Measurements from ENCODE around the gene LARGE2. TPM values are rescaled to one million over a fixed set of nuclear protein-coding genes. Genes with fewer than 3 reads are reported as not detected.
A peak's percentile ranks its signal among the peaks of the same experiment; 100 is the strongest.

LARGE2 gene
- total RNA-seq, 1 donor: not detected

- no peaks in the 10 kb centered on the region for H3K9me3 ChIP-seq (ENCODE audit: low read depth, low read length)
- no peak overlapping the region for H2AFZ ChIP-seq (ENCODE audit: low read length)
- H4K20me1 ChIP-seq (ENCODE audit: insufficient read depth, low read length): no peaks in the 10 kb centered on the region
- H3K27ac ChIP-seq (ENCODE audit: low read depth, low read length): no peak overlapping the region
- peaks cover 40% of the 10 kb centered on the region for H3K36me3 ChIP-seq (ENCODE audit: insufficient read depth, low read length)
- no peak overlapping the region for H3K4me2 ChIP-seq (ENCODE audit: insufficient read depth, low read length)
- no peak for DNase-seq (ENCODE audit: insufficient read length, low spot score, missing footprints)
- H3K79me2 ChIP-seq (ENCODE audit: insufficient read depth, low read length): no peaks in the 10 kb centered on the region
- no peaks in the 10 kb centered on the region for H3K4me1 ChIP-seq (ENCODE audit: insufficient read depth, low read length)
- TF ChIP-seq, protein P1, sequence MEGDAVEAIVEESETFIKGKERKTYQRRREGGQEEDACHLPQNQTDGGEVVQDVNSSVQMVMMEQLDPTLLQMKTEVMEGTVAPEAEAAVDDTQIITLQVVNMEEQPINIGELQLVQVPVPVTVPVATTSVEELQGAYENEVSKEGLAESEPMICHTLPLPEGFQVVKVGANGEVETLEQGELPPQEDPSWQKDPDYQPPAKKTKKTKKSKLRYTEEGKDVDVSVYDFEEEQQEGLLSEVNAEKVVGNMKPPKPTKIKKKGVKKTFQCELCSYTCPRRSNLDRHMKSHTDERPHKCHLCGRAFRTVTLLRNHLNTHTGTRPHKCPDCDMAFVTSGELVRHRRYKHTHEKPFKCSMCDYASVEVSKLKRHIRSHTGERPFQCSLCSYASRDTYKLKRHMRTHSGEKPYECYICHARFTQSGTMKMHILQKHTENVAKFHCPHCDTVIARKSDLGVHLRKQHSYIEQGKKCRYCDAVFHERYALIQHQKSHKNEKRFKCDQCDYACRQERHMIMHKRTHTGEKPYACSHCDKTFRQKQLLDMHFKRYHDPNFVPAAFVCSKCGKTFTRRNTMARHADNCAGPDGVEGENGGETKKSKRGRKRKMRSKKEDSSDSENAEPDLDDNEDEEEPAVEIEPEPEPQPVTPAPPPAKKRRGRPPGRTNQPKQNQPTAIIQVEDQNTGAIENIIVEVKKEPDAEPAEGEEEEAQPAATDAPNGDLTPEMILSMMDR (IDR thresholded peaks at IDR 0.05; ENCODE audit: extremely low read depth, low read depth, low read length): no peak
- no peak overlapping the region for H3K4me3 ChIP-seq (ENCODE audit: insufficient read depth, low read length)
- no peaks in the 10 kb centered on the region for H3K27me3 ChIP-seq (ENCODE audit: insufficient read depth, low read length)
Observed at GRCh38 chr11:45948356-45948755, 25.9 kb downstream of the LARGE2 start.

- H2AFZ ChIP-seq (ENCODE audit: low read length): no peak overlapping the region
- TF ChIP-seq, protein P1 (IDR thresholded peaks at IDR 0.05; ENCODE audit: extremely low read depth, low read depth, low read length): no peak
- peak; percentile 52 for DNase-seq (ENCODE audit: insufficient read length, low spot score, missing footprints)
Observed at GRCh38 chr11:45949992-45950407, 27.5 kb downstream of the LARGE2 start.

DNA sequence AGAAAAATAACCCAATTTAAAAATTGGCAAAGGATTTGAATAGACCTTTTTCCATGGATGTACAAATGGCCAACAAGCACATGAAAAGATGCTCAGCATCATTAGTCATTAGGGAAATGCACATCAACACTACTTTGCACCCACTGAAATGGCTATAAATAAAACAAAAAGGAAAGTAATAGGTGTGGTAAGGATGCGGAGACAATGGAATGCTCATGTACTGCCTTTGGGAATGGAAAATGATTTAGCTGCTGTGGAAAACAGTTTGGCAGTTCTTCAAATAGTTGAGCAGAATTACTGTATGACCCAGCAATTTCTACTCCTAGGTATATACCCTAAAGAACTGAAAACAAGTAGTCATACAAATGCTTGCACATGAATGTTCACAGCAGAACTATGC is 37.4 kb downstream of the LARGE2 start:
- Histone ChIP-seq H2AFZ (ENCODE audit: low read length) (no peak overlapping the region), H3K9me3 (ENCODE audit: low read depth, low read length) (no peaks in the 10 kb centered on the region), H3K27ac (ENCODE audit: low read depth, low read length) (no peak overlapping the region), H3K4me2 (ENCODE audit: insufficient read depth, low read length) (no peak overlapping the region), H3K4me3 (ENCODE audit: insufficient read depth, low read length) (no peak overlapping the region), H3K79me2 (ENCODE audit: insufficient read depth, low read length) (no peaks in the 10 kb centered on the region), H3K4me1 (ENCODE audit: insufficient read depth, low read length) (no peaks in the 10 kb centered on the region), H3K36me3 (ENCODE audit: insufficient read depth, low read length) (peaks cover 3% of the 10 kb centered on the region), H3K27me3 (ENCODE audit: insufficient read depth, low read length) (no peaks in the 10 kb centered on the region), H4K20me1 (ENCODE audit: insufficient read depth, low read length) (no peaks in the 10 kb centered on the region)
- TF ChIP-seq, protein P1 (IDR thresholded peaks at IDR 0.05; ENCODE audit: extremely low read depth, low read depth, low read length): no peak
- DNase-seq (ENCODE audit: insufficient read length, low spot score, missing footprints): no peak

More at GRCh38 chr11:45949992-45950407, 27.5 kb downstream of the LARGE2 start:
- Histone ChIP-seq H3K27me3 (ENCODE audit: insufficient read depth, low read length) (no peaks in the 10 kb centered on the region), H3K4me1 (ENCODE audit: insufficient read depth, low read length) (no peaks in the 10 kb centered on the region), H3K27ac (ENCODE audit: low read depth, low read length) (no peak overlapping the region), H3K9me3 (ENCODE audit: low read depth, low read length) (no peaks in the 10 kb centered on the region), H3K36me3 (ENCODE audit: insufficient read depth, low read length) (peaks cover 35% of the 10 kb centered on the region), H4K20me1 (ENCODE audit: insufficient read depth, low read length) (no peaks in the 10 kb centered on the region), H3K79me2 (ENCODE audit: insufficient read depth, low read length) (no peaks in the 10 kb centered on the region), H3K4me2 (ENCODE audit: insufficient read depth, low read length) (no peak overlapping the region), H3K4me3 (ENCODE audit: insufficient read depth, low read length) (no peak overlapping the region)

DNA sequence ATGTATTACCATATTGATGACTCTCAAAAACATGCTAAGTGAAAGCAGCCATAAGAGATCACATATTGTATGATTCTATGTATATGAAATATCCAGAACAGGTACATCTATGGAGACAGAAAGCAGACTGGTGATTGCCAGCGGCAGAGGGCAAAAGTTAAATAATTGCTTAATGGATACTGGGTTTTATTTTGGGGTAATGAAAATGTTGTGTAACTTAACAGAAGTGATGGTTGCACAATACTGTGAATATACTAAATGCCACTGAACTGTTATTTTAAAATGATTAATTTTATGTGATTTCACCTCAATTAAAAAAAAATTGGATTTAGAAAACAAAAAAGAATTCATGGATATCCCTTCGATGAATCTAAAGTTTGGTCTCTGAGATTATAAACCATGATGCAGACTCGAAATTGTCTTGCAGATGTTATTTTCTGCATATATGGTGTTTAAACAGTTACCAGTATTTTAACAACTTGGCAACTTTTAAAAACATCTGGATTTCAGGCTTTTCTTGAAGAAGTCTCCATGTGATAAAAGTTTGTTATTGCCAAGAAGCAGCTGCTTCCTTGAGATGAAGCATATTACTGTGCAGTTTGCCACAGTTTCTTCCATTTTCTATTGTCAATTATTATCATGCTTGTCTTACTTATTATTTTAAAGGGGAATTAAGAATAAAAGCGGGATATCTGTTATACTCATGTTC is 38.1 kb downstream of the LARGE2 start:
- TF ChIP-seq, protein P1 (IDR thresholded peaks at IDR 0.05; ENCODE audit: extremely low read depth, low read depth, low read length): no peak
- Histone ChIP-seq H3K79me2 (ENCODE audit: insufficient read depth, low read length) (no peaks in the 10 kb centered on the region), H3K27me3 (ENCODE audit: insufficient read depth, low read length) (no peaks in the 10 kb centered on the region), H4K20me1 (ENCODE audit: insufficient read depth, low read length) (no peaks in the 10 kb centered on the region), H2AFZ (ENCODE audit: low read length) (no peak overlapping the region), H3K36me3 (ENCODE audit: insufficient read depth, low read length) (peaks cover 3% of the 10 kb centered on the region), H3K27ac (ENCODE audit: low read depth, low read length) (no peak overlapping the region), H3K9me3 (ENCODE audit: low read depth, low read length) (no peaks in the 10 kb centered on the region), H3K4me2 (ENCODE audit: insufficient read depth, low read length) (no peak overlapping the region), H3K4me1 (ENCODE audit: insufficient read depth, low read length) (no peaks in the 10 kb centered on the region), H3K4me3 (ENCODE audit: insufficient read depth, low read length) (no peak overlapping the region)
- no peak for DNase-seq (ENCODE audit: insufficient read length, low spot score, missing footprints)

Data from osteoblast (primary cell).